ENCODE results near the gene TEX9.

The TEX9 gene

GRCh38 chr15:56473017-56473416 is 107.8 kb downstream of the TEX9 start:
- no peak for TF ChIP-seq CTCF (IDR thresholded peaks at IDR 0.05; ENCODE audit: low read length, missing control alignments)
- H3K4me3 ChIP-seq (replicated peaks; ENCODE audit: low read depth, low read length) = no peak overlapping the region
- no peak for DNase-seq (ENCODE audit: low read depth)

GRCh38 chr15:56475351-56475750 is 110.1 kb downstream of the TEX9 start:
- no peak for DNase-seq (ENCODE audit: low read depth)
- no peak for TF ChIP-seq CTCF (IDR thresholded peaks at IDR 0.05; ENCODE audit: low read length, missing control alignments)
- no peak overlapping the region for H3K4me3 ChIP-seq (replicated peaks; ENCODE audit: low read depth, low read length)
